ENCODE data around the gene PLCG2.

GRCh38 chr16:81901484-81901883, 122.4 kb downstream of the PLCG2 start:
- TF ChIP-seq CTCF (IDR thresholded peaks at IDR 0.05; ENCODE audit: borderline replicate concordance, extremely low read depth, low read length, poor library complexity, severe bottlenecking) (no peak), EZH2 (IDR thresholded peaks at IDR 0.05; ENCODE audit: borderline replicate concordance, low read depth, low read length, severe bottlenecking) (no peak)

Data from DND-41 (cell line).